WERI-Rb-1 (cell line): ENCODE measurements around the gene BRIP1.
"Not testable (repeated sequence)": the region's sequence is repeated elsewhere in the genome, so short reads cannot be mapped to it uniquely, and the experiment has no call there.

Experiments
- DNase-seq: peaks from one replicate; pipeline ENCODE4 v3.0.0-alpha.2; 2020
- H3K27ac ChIP-seq: fragments of 250-450 bp; sonication (Bioruptor Pico); 2 replicates; pipeline ENCODE4 v1.5.1; 2020; ENCODE audit warnings: mild to moderate bottlenecking, moderate library complexity
- H3K27me3 ChIP-seq: fragments of 250-450 bp; sonication (Bioruptor Pico); 2 replicates; pipeline ENCODE4 v1.5.1; 2021; ENCODE audit warnings: mild to moderate bottlenecking, low read depth, moderate library complexity; ENCODE audit not compliant: insufficient read depth, severe bottlenecking
- H3K36me3 ChIP-seq: fragments of 250-450 bp; sonication (Bioruptor Pico); 2 replicates; pipeline ENCODE4 v1.5.1; 2020; ENCODE audit warnings: mild to moderate bottlenecking, moderate library complexity
- H3K4me3 ChIP-seq: 2 replicates; pipeline ENCODE4 v1.5.1; 2011; ENCODE audit warnings: low read depth, mild to moderate bottlenecking, control low read depth, low read length
- H3K9me3 ChIP-seq: fragments of 250-450 bp; sonication (Bioruptor Pico); 2 replicates; pipeline ENCODE4 v1.5.1; 2021; ENCODE audit warnings: mild to moderate bottlenecking, moderate library complexity; ENCODE audit not compliant: severe bottlenecking
- CTCF ChIP-seq: IDR thresholded peaks from 2 replicates; pipeline ENCODE4 v1.5.1; 2011; ENCODE audit warnings: low read depth, mild to moderate bottlenecking, control low read depth, inconsistent platforms, low read length

Gene BRIP1

GRCh38 chr17:61897548-61898180 lies 34.3 kb upstream of the BRIP1 start:
- H3K36me3 ChIP-seq = peaks cover 75% of the 10 kb centered on the region
- DNase-seq = no peak

GRCh38 chr17:61895391-61895790 lies 32.1 kb upstream of the BRIP1 start:
- no peak for TF ChIP-seq CTCF
- H3K9me3 ChIP-seq = no peaks in the 10 kb centered on the region
- no peak for DNase-seq
- H3K36me3 ChIP-seq = peaks cover 71% of the 10 kb centered on the region
- no peak overlapping the region for H3K27ac ChIP-seq
- H3K27me3 ChIP-seq = no peaks in the 10 kb centered on the region
- H3K4me3 ChIP-seq = no peak overlapping the region

More at GRCh38 chr17:61897548-61898180, 34.3 kb upstream of the BRIP1 start:
- no peak for TF ChIP-seq CTCF
- H3K27me3 ChIP-seq = no peaks in the 10 kb centered on the region
- H3K4me3 ChIP-seq = no peak overlapping the region
- H3K9me3 ChIP-seq = no peaks in the 10 kb centered on the region
- H3K27ac ChIP-seq = no peak overlapping the region

GRCh38 chr17:61894310-61894709 lies 31.0 kb upstream of the BRIP1 start:
- not testable (repeated sequence) for H3K27me3 ChIP-seq, H3K4me3 ChIP-seq, H3K27ac ChIP-seq, H3K9me3 ChIP-seq, DNase-seq
- peaks cover 75% of the 10 kb centered on the region for H3K36me3 ChIP-seq

GRCh38 chr17:61887733-61888132 lies 24.4 kb upstream of the BRIP1 start:
- H3K36me3 ChIP-seq = peaks cover 68% of the 10 kb centered on the region
- not testable (repeated sequence) for H3K27me3 ChIP-seq, H3K4me3 ChIP-seq, H3K9me3 ChIP-seq, DNase-seq, H3K27ac ChIP-seq

GRCh38 chr17:61885865-61886264 lies 22.5 kb upstream of the BRIP1 start:
- H3K27me3 ChIP-seq = not testable (repeated sequence)
- H3K36me3 ChIP-seq = peaks cover 67% of the 10 kb centered on the region

GRCh38 chr17:61884864-61885263 lies 21.5 kb upstream of the BRIP1 start:
- Histone ChIP-seq H3K9me3 (no peaks in the 10 kb centered on the region), H3K4me3 (no peak overlapping the region), H3K36me3 (peaks cover 65% of the 10 kb centered on the region), H3K27ac (no peak overlapping the region), H3K27me3 (no peaks in the 10 kb centered on the region)
- DNase-seq = no peak
- TF ChIP-seq CTCF = no peak

More at GRCh38 chr17:61885865-61886264, 22.5 kb upstream of the BRIP1 start:
- not testable (repeated sequence) for DNase-seq, H3K27ac ChIP-seq, H3K9me3 ChIP-seq, H3K4me3 ChIP-seq

GRCh38 chr17:61880589-61881102 lies 17.3 kb upstream of the BRIP1 start:
- Histone ChIP-seq H3K27ac (no peak overlapping the region), H3K27me3 (no peaks in the 10 kb centered on the region), H3K4me3 (no peak overlapping the region), H3K9me3 (no peaks in the 10 kb centered on the region), H3K36me3 (peaks cover 71% of the 10 kb centered on the region)
- DNase-seq = no peak
- TF ChIP-seq CTCF = no peak
